Loucy (cell line): ENCODE results near the gene PHYHIPL.

Source experiments
- EZH2phosphoT487 ChIP-seq: fragments of 200-600 bp; IDR thresholded peaks from 2 replicates; pipeline ENCODE4 v1.6.1; 2018; ENCODE audit warnings: antibody characterized with exemption, mild to moderate bottlenecking, moderate library complexity, borderline replicate concordance
- TF ChIP-seq, protein P1 (sequence below): fragments of 200-600 bp; sonication (generic); conservative IDR thresholded peaks from 2 replicates; pipeline ENCODE4 v1.5.1; 2014; ENCODE audit warnings: mild to moderate bottlenecking, antibody characterized with exemption, low read length

DNA sequence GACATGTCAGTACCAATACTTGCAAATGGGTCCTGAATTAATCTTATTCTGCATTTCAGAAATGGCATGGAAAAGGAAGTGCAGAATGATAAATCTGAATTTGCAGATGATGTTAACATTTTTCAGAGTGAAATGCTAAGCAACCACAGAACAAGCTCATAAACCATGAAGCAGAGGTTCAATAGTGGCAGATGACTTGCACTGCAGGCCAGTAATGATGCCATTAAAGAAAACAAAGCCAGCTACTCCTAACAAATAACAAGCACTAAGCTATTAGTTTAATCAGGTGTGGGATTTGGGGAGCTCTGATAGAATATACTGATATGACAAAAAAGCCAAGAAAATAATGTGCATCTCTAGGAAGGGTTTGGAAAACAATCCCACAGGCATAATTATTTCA, 100.5 kb downstream of the PHYHIPL start:
- TF ChIP-seq, protein P1, sequence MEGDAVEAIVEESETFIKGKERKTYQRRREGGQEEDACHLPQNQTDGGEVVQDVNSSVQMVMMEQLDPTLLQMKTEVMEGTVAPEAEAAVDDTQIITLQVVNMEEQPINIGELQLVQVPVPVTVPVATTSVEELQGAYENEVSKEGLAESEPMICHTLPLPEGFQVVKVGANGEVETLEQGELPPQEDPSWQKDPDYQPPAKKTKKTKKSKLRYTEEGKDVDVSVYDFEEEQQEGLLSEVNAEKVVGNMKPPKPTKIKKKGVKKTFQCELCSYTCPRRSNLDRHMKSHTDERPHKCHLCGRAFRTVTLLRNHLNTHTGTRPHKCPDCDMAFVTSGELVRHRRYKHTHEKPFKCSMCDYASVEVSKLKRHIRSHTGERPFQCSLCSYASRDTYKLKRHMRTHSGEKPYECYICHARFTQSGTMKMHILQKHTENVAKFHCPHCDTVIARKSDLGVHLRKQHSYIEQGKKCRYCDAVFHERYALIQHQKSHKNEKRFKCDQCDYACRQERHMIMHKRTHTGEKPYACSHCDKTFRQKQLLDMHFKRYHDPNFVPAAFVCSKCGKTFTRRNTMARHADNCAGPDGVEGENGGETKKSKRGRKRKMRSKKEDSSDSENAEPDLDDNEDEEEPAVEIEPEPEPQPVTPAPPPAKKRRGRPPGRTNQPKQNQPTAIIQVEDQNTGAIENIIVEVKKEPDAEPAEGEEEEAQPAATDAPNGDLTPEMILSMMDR, result no peak
- TF ChIP-seq EZH2phosphoT487, result no peak
